EH (cell line): ENCODE data around the gene EYA4.
A peak's percentile ranks its signal among the peaks of the same experiment; 100 is the strongest.

Source experiments
- DNase-seq: peaks from one replicate; pipeline ENCODE4 v3.0.0-alpha.2; 2015; ENCODE audit warnings: low read depth

EYA4 gene

GRCh38 chr6:133456439-133456838 lies 215.3 kb downstream of the EYA4 start:
- DNase-seq: no peak

DNA sequence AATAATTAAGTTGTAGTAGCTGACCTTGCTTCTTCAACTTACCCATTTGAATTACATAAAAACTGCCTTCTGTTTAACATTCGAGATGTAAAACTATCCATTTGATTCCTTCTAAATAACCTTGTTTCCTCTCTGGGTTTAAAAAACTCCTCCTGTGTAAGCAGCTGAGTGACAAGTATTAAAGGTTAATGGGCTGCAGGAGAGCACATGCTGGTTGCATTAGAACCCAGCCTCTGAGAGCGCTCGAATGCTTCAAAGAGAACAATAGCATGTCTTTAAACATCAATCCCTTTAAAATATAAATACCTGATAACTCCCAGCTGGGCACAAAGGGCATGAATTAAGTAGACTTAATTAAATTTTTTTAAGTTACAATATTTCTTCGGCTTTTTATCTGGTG lies 215.8 kb downstream of the EYA4 start:
- no peak for DNase-seq

GRCh38 chr6:133460101-133460500 lies 218.9 kb downstream of the EYA4 start:
- no peak for DNase-seq

- DNase-seq: no peak
These were observed 222.6 kb downstream of the EYA4 start for GRCh38 chr6:133463790-133464189.

- no peak for DNase-seq
These were observed 225.5 kb downstream of the EYA4 start for GRCh38 chr6:133466680-133467079.

GRCh38 chr6:133467231-133467981 lies 226.2 kb downstream of the EYA4 start:
- no peak for DNase-seq

GRCh38 chr6:133467982-133468380 lies 226.8 kb downstream of the EYA4 start:
- DNase-seq: no peak

GRCh38 chr6:133468591-133468990 lies 227.4 kb downstream of the EYA4 start:
- no peak for DNase-seq

- DNase-seq: no peak
These were observed 233.4 kb downstream of the EYA4 start for GRCh38 chr6:133474516-133474915.

DNA sequence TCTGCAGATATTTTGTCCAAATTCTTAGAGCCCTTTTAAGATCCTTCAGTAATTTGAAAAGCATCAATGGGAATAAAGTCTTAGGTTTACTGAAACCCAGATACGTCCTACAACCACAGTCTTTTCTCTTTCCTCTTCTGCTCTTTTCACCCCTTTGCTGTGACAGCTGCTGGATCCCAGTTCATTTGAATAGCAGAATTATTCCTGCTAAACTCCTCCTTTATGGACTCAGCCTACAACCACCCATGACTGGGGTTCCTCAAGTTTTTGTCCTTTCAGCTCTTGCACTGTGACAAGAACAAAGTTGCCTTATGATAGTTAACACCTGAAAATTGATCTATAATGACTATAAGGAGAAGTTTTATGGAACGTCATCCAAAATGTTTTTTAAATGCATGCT lies 237.5 kb downstream of the EYA4 start:
- no peak for DNase-seq

DNA sequence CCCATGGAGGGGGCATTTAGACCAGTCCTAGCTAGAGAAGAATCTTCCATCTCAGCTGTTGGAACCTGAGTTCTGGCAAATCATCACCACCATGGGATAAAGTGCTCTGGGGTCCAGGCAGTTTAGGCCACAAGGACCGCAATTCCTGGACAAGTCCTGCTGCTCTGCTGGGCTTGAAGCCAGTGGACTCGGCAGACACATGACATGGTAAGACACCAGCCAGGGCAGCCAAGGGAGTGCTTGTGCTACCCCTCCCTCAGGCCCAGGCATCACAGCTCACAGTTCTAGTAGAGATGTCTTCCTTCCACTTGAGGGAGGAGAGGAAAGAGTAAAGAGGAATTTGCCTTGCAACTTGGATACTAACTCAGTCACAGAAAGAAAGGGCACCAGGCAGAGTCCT lies 246.0 kb downstream of the EYA4 start:
- DNase-seq: no peak

DNA sequence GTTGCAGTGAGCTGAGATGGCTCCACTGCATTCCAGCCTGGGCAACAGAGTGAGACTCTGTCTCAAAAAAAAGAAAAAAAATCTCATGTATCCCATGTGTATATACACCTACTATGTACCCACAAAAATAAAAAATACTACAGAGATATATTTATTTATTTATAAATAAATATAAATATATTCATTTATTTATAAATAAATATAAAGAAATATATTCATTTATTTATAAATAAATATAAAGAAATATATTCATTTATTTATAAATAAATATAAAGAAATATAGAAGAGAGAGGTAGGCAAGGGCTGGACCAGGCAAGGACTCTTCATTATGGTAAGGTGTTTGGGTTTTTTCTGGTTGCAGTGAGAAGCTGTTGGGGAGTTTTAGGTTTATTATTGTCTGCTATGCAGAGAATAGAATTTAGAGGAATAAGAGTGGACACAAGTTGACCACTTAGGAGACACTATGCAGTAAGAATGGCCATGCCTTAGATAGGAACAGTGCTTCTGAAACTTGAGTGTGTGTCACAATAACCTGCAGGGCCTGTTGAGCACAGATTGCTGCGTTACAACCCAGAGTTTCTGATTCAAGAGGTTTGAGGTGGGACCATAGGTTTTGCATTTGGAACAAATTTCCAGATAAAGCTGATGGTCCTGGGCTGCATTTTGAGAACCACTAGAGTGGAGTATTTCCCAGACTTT lies 254.2 kb downstream of the EYA4 start:
- no peak for DNase-seq

DNA sequence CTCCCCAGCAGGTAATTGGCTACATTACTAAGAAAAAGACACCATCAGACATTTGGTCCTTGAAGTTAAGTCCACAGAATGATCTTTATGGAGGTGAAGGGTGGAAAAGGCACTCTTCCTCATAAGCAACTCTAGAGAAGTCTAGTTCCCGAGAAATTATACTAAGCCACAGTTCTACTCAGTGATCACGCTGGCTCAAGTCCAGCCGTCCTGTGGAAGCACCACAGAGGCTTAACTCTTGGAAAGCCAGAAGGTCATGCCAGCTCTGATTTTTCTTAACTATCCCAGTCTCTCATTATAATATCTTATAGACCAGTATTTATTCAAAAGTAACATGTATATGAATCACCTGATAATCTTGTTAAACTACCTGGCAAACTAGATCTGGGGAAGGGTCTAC lies 258.5 kb downstream of the EYA4 start:
- DNase-seq: no peak

DNA sequence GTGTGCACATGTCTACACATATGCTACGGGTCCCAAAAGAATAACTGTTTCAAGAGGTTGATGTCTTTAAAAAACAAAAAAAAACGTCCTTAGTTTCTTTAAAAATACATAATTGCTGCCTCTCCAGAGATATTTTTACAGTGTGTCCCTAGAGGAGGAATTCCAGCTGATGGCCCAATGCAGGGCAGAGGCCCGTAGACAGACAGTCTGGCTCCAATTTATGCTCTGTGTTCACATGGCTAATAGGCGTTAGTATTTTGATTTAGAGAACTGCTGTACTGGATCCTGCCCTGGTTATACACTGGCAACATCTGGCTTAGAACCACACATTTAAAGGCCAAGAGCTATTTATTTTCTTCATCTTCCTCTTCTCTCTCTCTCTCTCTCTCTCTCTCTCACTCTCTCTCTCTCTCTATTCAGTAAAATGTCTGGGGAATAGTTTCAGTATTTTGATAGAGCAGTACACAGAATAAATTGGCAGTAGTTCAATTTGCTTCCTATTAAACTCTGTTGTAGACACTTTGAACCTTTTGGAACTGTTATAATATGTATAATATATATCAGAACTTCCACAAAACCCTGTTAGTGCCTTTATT lies 260.6 kb downstream of the EYA4 start:
- DNase-seq: no peak

DNA sequence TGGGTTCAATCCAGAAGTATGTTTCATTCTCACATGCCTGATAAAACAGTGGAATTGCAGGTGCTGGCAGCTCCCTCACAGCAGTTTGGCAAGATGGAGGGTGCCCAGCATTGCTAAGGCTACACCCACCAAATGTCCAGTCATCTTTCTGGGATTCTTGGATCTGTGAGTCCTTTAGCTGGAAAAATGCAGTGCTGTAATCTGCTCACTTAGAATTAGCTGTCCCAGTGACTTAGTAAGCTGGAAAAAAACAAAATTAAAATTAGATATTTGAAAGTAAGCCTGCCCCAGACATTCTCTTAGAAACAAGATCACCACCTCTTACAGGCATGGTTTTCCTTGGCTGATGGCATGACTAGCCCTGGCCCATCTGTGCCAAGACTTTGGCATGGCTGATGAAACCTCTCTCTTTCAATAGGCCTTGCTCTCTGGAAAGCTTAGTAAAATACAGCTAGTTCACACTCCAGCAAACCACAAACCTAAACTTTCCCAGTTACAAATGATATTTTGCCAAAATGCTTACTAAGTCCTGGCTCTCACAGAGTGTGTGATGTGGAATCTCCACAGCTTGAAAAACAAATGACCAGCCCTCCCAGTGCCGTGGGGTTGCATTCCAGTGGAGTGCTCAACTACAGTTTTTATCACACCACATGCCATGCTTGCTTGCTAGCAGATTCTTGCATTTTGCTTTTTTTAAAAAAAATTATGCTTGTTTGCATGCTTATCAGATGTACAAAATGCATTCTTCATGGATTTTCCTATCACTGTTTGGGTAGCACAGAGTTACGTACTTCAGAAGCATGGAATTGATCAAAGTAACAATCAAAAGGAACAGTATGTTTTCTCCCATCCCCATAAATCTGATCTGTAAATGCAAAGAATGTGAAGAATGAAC lies 261.5 kb downstream of the EYA4 start:
- DNase-seq: peak; percentile 75

DNA sequence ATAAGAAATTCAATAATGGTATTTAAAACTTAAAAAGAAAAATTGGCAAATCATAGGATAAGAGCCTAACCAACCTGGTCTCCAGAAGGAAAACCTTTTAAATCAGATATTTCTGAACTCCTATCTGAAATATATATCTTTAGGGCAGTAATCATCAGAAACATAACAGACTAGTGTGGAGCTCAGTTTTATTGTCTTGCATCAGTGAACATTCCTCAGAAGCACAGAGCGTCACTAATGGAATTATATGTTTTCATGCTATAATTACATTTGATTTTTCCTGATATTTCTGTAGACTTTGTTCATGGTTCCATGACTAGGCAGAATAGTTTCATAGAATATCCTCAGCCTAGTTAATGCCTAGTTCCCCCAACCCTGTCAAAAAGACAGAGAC lies 262.2 kb downstream of the EYA4 start:
- DNase-seq: peak; percentile 19

DNA sequence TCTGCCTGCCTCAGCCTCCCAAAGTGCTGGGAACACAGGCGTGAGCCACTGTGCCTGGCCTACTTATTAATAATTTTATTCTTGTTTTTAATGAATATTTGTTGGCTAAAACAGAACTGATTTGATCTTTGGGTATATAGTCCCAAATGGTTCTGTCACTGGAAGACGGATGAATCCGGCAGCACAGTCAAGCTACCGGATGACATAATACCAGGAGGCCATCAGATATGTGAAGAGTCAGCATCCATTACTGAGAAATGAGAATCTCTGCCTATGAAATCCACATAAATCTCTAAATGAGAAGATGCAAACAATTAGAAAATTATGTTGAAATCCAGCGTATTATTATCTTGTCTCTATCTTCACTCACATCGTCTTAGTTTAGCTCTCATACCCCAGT lies 263.0 kb downstream of the EYA4 start:
- no peak for DNase-seq

DNA sequence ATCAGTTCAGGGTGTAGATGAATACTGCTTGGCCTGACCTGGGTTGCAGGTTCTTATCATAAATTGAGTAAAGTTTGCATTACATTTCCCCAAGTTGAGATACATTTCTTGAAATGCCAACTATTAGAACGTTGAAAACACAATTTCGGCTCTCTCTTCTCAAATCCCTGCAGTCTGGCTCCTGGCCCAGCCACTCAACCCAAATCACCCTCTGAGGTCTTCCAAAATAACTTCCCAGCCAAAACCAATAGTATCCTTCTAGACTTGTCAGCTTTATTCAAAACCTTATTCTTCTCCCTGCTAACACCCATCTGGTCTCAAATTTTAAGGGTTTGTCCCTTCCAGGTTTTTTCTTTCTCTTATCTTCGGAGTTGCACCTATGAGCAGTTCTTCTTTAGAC lies 263.6 kb downstream of the EYA4 start:
- no peak for DNase-seq

DNA sequence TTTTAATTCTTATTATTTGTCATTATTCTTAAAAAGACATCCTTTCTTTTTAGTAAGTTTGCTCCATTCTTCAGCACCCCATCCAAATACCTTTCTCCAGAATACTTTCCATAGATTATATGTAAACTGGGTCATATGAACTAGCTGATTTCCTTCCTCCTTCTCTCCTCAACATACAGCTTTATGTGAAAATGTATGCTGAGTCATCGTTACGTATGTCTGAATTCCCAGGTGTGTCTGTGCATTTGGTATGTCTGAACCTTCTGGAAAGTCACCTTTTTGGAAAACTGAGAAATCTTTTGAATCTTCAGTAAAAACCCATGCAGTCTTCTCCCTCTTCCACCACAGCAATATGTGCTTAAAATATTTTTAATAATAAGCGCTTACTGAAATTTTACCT lies 264.5 kb downstream of the EYA4 start:
- no peak for DNase-seq

DNA sequence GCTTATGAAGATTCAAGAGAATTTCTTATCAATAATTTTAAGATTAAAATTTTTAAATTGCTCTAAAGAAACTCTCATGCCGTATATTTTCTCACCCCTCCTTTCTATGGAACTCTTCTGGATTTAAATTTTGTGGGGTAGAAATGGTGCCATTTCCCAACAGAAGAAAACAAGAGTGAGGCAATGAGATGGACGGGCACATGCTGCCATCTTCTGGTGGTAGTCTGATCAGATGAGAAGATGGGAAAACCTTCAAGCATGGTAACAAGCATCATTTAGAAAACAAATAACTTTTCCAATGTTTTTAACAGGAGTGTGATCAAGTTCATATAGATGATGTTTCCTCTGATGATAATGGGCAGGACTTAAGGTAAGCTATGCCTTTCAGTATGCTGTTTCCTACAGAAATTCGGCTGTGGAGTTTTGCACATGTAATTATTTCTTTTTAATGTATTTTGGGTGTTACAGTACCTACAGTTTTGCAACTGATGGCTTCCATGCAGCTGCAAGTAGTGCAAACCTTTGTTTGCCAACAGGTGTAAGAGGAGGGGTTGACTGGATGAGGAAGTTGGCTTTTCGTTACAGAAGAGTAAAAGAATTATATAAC lies 271.4 kb downstream of the EYA4 start:
- DNase-seq: peak; percentile 45

DNA sequence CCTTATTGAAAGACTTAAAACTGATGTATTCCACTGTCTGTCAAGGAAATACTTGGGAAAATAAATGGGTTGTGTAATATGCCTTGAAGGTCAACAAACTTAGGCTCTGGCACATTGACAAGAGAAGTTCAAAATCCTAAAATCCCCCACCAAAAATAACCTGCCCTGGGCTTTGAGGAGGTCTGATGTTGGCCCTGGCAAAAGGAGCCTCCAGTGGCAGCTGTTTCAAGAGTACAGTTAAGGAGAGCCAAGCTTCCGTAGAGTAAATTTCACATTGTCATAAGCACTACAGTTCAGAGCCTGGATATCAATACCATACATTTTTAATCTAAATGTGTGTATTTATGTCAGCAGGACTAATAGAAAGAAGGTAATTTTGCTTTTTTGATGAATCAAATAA lies 282.7 kb downstream of the EYA4 start:
- DNase-seq: no peak

DNA sequence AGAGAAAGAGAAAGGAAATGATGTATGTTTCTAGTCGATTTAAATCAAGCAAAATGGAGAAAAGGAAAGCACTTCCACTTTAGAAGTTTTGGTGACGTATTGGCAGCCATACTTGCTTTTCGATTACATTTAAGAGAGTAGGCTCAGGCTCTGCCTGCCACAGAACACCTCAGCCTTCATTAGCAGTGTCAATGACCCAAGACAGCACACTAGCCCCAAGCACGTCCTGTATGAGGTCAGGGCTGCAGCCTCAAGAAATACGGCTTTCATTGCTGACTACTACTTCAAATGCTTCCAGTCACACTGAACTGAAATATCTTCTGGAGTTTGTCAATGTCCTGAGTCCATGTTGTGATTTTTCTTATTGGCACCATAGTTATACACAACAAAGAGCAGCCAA lies 285.3 kb downstream of the EYA4 start:
- DNase-seq: no peak
